Measurements from ENCODE around the gene LRFN2. TPM values are rescaled to one million over a fixed set of nuclear protein-coding genes. Genes with fewer than 3 reads are reported as not detected.

LRFN2 gene
- total RNA-seq, 1 donor from 2014 or later = not detected

DNA sequence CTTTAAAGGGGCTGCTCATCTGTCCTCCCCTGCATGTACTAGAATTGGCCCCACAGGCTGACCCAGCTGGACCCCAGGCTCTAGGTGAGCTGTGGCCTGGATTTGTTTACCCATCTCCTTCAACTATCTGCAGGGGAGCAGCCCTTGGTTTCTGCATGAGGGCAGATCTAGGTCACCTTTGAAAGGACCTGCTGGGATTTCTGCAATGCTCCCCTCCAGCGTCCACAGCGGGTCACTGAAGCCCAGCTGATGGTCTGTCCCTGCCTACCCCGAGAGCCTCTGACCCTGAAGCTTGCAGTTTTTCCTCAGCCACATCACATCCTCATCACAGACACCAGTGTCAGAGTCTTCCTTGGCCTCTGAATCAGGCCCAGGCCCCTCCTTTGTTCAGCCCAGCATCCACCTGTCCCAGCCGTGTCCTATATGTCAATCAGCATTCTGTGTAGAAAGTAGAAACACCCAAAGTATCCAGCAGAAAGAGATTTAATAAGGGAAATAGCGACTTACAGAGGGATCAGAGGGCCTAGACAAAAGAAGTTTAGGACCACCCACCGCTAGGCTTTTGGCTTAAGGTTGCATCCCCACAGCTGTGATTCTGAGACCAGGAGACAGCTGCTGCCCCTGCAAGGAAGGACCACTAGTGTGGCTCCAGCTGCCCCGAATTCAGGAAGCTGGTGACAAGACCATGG, 243.1 kb downstream of the LRFN2 start:
- H3K4me1 Mint-ChIP-seq = peaks cover 25% of the 10 kb centered on the region
- TF ChIP-seq, protein P1, sequence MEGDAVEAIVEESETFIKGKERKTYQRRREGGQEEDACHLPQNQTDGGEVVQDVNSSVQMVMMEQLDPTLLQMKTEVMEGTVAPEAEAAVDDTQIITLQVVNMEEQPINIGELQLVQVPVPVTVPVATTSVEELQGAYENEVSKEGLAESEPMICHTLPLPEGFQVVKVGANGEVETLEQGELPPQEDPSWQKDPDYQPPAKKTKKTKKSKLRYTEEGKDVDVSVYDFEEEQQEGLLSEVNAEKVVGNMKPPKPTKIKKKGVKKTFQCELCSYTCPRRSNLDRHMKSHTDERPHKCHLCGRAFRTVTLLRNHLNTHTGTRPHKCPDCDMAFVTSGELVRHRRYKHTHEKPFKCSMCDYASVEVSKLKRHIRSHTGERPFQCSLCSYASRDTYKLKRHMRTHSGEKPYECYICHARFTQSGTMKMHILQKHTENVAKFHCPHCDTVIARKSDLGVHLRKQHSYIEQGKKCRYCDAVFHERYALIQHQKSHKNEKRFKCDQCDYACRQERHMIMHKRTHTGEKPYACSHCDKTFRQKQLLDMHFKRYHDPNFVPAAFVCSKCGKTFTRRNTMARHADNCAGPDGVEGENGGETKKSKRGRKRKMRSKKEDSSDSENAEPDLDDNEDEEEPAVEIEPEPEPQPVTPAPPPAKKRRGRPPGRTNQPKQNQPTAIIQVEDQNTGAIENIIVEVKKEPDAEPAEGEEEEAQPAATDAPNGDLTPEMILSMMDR (conservative IDR thresholded peaks at IDR 0.05) = no peak
- peaks cover 7% of the 10 kb centered on the region for H3K27me3 Mint-ChIP-seq (ENCODE audit: low read depth)
- no peak overlapping the region for H3K27ac Mint-ChIP-seq (ENCODE audit: unreplicated experiment)
- no peak overlapping the region for H3K4me3 Mint-ChIP-seq
- no peaks in the 10 kb centered on the region for H3K9me3 Mint-ChIP-seq
- no peaks in the 10 kb centered on the region for H3K36me3 Mint-ChIP-seq (ENCODE audit: low read depth)
- no peak for DNase-seq (ENCODE audit: low read depth, low spot score)

GRCh38 chr6:40343318-40343876, 243.8 kb downstream of the LRFN2 start:
- no peak for DNase-seq (ENCODE audit: low read depth, low spot score)
- TF ChIP-seq, protein P1 (conservative IDR thresholded peaks at IDR 0.05) = no peak
- H3K27ac Mint-ChIP-seq (ENCODE audit: unreplicated experiment) = no peak overlapping the region
- no peak overlapping the region for H3K4me3 Mint-ChIP-seq
- peaks cover 7% of the 10 kb centered on the region for H3K27me3 Mint-ChIP-seq (ENCODE audit: low read depth)
- no peaks in the 10 kb centered on the region for H3K9me3 Mint-ChIP-seq
- H3K36me3 Mint-ChIP-seq (ENCODE audit: low read depth) = no peaks in the 10 kb centered on the region
- peaks cover 21% of the 10 kb centered on the region for H3K4me1 Mint-ChIP-seq

GRCh38 chr6:40342723-40343122, 244.4 kb downstream of the LRFN2 start:
- H3K27me3 Mint-ChIP-seq (ENCODE audit: low read depth) = peaks cover 11% of the 10 kb centered on the region
- H3K4me3 Mint-ChIP-seq = no peak overlapping the region
- DNase-seq (ENCODE audit: low read depth, low spot score) = no peak
- H3K36me3 Mint-ChIP-seq (ENCODE audit: low read depth) = no peaks in the 10 kb centered on the region
- peaks cover 16% of the 10 kb centered on the region for H3K4me1 Mint-ChIP-seq
- no peaks in the 10 kb centered on the region for H3K9me3 Mint-ChIP-seq
- no peak overlapping the region for H3K27ac Mint-ChIP-seq (ENCODE audit: unreplicated experiment)
- TF ChIP-seq, protein P1 (conservative IDR thresholded peaks at IDR 0.05) = no peak

- H3K4me1 Mint-ChIP-seq = peaks cover 13% of the 10 kb centered on the region
- H3K9me3 Mint-ChIP-seq = no peaks in the 10 kb centered on the region
- H3K27ac Mint-ChIP-seq (ENCODE audit: unreplicated experiment) = no peak overlapping the region
- peaks cover 15% of the 10 kb centered on the region for H3K27me3 Mint-ChIP-seq (ENCODE audit: low read depth)
- TF ChIP-seq, protein P1 (conservative IDR thresholded peaks at IDR 0.05) = no peak
- no peaks in the 10 kb centered on the region for H3K36me3 Mint-ChIP-seq (ENCODE audit: low read depth)
- no peak overlapping the region for H3K4me3 Mint-ChIP-seq
- no peak for DNase-seq (ENCODE audit: low read depth, low spot score)
Measured at GRCh38 chr6:40341726-40342125, 245.4 kb downstream of the LRFN2 start.

Data from neural crest cell (in vitro differentiated cells).